HAP-1 (cell line): Measurements from ENCODE around the gene OR52A1.
A peak's percentile ranks its signal among the peaks of the same experiment; 100 is the strongest.
"Not testable (repeated sequence)": the region's sequence is repeated elsewhere in the genome, so short reads cannot be mapped to it uniquely, and the experiment has no call there.

ENCODE experiments used
- DNase-seq, 2 experiments: peaks; one replicate each; pipeline ENCODE4 v3.0.0-alpha.2; 2016 to 2020; ENCODE audit warnings: low spot score in 2 of 2
- H3K27me3 ChIP-seq: fragments of 250-450 bp; sonication (Bioruptor Pico); 2 replicates; pipeline ENCODE4 v1.5.1; 2020; ENCODE audit warnings: low read depth, mild to moderate bottlenecking, moderate library complexity
- H3K36me3 ChIP-seq: fragments of 250-450 bp; sonication (Bioruptor Pico); replicated peaks from 2 replicates; pipeline ENCODE4 v1.5.1; 2020; ENCODE audit warnings: mild to moderate bottlenecking
- H3K4me1 ChIP-seq: fragments of 250-450 bp; sonication (Bioruptor Pico); 2 replicates; pipeline ENCODE4 v1.5.1; 2020; ENCODE audit warnings: mild to moderate bottlenecking
- H3K4me3 ChIP-seq: fragments of 250-450 bp; sonication (Bioruptor Pico); 2 replicates; pipeline ENCODE4 v1.5.1; 2020; ENCODE audit warnings: mild to moderate bottlenecking, moderate library complexity
- H3K9me3 ChIP-seq: fragments of 250-450 bp; sonication (Bioruptor Pico); 2 replicates; pipeline ENCODE4 v1.5.1; 2020; ENCODE audit warnings: mild to moderate bottlenecking, moderate library complexity
- in situ Hi-C: fragments of 300-500 bp; cut with MboI; formaldehyde crosslinking; loops from 3 replicates; pipeline ENCODE4 v1.14.3; 2020; ENCODE audit warnings: low sequenced_read_pairs, inconsistent platforms, mixed read lengths

OR52A1 gene

DNA sequence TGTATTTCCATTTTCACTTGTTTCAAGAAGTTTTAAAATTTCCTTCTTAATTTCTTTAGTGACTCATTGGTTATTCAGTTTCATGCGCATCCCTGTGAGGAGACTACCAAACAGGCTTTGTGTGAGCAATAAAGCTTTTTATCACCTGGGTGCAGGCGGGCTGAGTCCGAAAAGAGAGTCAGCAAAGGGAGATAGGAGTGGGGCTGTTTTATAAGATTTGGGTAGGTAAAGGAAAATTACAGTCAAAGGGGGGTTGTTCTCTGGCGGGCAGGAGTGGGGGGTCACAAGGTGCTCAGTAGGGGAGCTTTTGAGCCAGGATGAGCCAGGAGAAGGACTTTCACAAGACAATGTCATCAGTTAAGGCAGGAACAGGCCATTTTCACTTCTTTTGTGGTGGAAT is 5.7 kb upstream of the OR52A1 start:
- H3K4me3 ChIP-seq, in situ Hi-C loops, H3K9me3 ChIP-seq, H3K27me3 ChIP-seq, DNase-seq, H3K36me3 ChIP-seq, H3K4me1 ChIP-seq: not testable (repeated sequence)

DNA sequence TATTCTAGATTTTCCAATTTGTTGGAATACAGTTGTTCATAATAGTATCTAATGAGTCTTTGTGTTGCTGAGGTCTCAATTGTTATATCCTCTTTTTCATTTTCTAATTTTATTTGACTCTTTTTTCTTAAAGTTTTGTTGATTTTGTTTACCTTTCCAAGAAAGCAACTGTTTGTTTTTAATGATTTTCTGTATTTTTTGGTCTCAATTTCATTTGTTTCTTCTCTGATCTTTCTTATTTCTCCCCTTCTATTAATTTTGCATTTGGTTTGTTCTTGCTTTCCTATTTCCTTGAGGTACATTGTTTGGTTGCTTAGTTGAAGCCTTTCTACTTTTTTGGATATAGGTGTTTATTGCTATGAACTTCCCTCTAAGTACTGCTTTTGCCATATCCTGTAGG is 5.2 kb upstream of the OR52A1 start:
- in situ Hi-C loops: no loop called here
- H3K4me1 ChIP-seq: no peaks in the 10 kb centered on the region
- H3K36me3 ChIP-seq: no peaks in the 10 kb centered on the region
- no peak for DNase-seq
- H3K27me3 ChIP-seq: no peaks in the 10 kb centered on the region
- H3K4me3 ChIP-seq: no peak overlapping the region
- no peaks in the 10 kb centered on the region for H3K9me3 ChIP-seq

DNA sequence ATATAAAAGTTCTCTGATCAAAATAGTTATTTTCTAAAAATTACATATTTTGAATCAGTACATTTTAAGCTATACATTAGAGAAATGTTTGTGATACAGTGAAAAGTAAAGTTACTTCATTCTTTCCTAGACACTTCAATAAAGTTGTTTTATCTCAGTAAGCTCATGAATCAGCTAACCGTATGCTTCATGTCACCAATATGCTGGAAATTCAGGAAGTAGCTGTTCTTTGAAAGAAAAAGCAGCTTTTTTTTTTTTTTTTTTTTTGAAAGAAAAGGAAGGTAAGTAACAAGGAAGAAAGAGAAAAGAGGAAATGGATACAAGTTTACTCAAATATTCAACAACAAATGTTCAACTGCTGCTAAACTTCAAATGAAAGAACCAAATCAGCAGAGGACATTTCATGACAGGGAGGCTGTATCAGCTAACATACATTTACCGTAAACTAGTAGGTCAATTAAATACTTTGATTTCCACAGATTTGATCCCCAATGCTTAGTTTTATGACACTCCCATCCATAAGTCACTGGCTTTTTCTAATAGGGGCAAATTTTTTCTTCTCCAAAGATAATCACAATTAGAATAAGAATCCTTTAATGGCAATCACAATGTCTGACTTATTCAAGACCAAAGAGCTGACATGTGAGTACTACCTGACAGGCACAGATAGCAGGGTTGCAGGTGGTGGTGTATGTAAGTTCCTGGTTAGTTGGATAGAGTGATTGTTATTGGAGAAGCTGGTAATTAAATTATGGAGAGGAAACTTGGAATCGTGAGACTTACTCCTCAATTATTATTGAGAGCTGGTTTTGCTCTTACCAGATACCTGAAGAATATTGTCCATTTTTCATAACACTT is 754 bp downstream of the OR52A1 start:
- no peak for DNase-seq
- Histone ChIP-seq H3K27me3 (no peaks in the 10 kb centered on the region), H3K36me3 (no peaks in the 10 kb centered on the region), H3K9me3 (no peaks in the 10 kb centered on the region), H3K4me1 (no peaks in the 10 kb centered on the region), H3K4me3 (no peak overlapping the region)
- in situ Hi-C loops: no loop called here

DNA sequence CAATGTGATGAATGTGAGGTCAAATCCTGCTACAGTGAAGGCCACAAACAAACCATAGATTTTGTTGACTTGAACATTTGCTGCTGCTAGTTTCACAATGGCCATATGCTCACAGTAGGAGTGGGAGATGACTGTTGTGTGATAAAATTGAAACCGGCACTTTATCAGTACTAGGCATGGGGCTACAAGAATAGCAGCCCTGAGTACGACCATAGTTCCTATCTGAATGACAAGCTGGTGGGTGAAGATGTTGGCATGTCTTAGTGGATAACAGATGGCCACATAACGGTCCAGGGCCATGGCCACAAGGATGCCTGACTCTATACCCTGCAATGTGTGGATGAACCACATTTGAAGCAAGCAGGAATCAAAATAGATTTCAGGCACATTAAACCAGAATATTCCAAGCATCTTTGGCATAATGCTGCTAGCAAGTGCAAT is 2.8 kb downstream of the OR52A1 start:
- no peak for DNase-seq
- in situ Hi-C loops: no loop called here
- H3K9me3 ChIP-seq: no peaks in the 10 kb centered on the region
- no peaks in the 10 kb centered on the region for H3K36me3 ChIP-seq
- H3K27me3 ChIP-seq: no peaks in the 10 kb centered on the region
- no peak overlapping the region for H3K4me3 ChIP-seq
- no peaks in the 10 kb centered on the region for H3K4me1 ChIP-seq

DNA sequence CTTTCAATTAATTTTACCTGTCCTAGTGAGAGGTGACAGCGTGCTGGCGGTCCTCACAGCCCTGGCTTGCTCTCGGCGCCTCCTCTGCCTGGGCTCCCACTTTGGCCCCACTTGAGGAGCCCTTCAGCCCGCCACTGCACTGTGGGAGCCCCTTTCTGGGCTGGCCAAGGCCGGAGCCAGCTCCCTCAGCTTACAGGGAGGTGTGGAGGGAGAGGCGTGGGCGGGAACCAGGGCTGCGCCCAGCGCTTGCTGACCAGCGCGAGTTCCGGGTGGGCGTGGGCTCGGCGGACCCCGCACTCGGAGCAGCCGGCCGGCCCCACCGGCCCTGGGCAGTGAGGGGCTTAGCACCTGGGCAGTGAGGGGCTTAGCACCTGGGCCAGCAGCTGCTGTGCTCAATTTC is 10.4 kb downstream of the OR52A1 start:
- in situ Hi-C loops, H3K4me1 ChIP-seq, DNase-seq, H3K4me3 ChIP-seq, H3K27me3 ChIP-seq, H3K36me3 ChIP-seq, H3K9me3 ChIP-seq: not testable (repeated sequence)

DNA sequence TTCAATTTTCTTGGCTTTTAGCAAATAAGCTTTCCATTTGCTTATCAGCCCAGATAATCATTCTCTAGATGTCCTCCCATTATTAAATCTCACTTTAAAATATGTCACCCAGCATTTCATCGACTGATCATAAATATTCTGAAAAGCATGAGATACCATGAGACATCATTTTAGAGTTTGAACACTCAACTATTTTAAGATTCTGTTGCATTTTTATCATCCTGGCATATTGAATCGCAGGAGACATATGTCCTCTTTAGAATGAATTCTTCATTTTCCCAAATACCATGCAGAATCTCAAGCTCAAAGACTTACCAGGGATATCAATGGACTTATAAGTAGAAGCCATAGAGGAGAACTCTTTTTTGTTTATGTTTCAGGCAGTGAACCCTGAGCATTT is 16.6 kb downstream of the OR52A1 start, which contains the start of gene OR52A5:
OR52A5 (minus strand) TSS at position 361 of the 400 bp plus-strand sequence. CDS start 5,714 bp downstream, outside the sequence.
- no peaks in the 10 kb centered on the region for H3K9me3 ChIP-seq
- H3K36me3 ChIP-seq: no peaks in the 10 kb centered on the region
- no peaks in the 10 kb centered on the region for H3K27me3 ChIP-seq
- H3K4me1 ChIP-seq: no peaks in the 10 kb centered on the region
- H3K4me3 ChIP-seq: no peak within 1 kb of the TSS
- no peak for DNase-seq
- in situ Hi-C loops: no loop called here

DNA sequence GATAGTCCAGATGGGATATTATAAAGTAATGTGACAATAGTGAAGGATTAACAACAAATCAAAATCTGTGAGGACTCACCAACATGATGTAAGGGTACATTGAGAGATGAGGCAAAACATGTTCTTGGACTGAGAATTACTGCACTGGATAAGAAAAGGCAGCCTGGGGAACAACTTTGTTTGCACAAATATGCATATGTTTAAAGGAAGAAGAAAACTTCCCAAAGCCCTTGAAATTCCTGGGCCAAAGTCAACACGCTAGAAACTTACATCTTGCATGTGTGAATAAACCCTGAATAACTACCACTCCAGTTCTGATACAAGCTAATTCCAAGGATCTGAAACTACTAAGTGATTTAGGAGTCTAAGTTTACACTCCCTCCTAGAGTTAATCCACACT is 17.5 kb downstream of the OR52A1 start:
- Histone ChIP-seq H3K4me1 (no peaks in the 10 kb centered on the region), H3K36me3 (no peaks in the 10 kb centered on the region), H3K27me3 (no peaks in the 10 kb centered on the region), H3K9me3 (no peaks in the 10 kb centered on the region), H3K4me3 (no peak overlapping the region)
- in situ Hi-C loops: no loop called here
- no peak for DNase-seq

DNA sequence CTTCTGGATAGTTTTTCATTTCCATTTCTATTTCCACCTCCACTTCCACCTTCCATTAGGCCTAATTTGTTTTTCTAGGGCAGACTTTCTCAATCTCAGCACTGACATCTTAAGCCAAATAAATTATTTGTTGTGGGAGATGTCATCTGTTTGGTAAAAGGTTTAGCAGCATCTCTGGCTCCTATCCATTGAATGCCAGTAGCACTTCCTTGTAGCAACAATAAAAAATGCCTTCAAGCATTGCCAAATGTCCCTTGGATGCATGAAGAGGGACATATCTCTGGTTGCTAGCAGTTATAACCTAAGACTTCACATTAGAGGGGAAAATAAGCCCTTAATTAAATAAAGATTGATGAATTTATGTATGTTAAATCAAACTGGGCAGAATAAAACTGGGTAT is 18.3 kb downstream of the OR52A1 start:
- Histone ChIP-seq H3K36me3 (no peaks in the 10 kb centered on the region), H3K27me3 (no peaks in the 10 kb centered on the region), H3K4me3 (no peak overlapping the region), H3K4me1 (no peaks in the 10 kb centered on the region), H3K9me3 (no peaks in the 10 kb centered on the region)
- no peak for DNase-seq
- in situ Hi-C loops: no loop called here

DNA sequence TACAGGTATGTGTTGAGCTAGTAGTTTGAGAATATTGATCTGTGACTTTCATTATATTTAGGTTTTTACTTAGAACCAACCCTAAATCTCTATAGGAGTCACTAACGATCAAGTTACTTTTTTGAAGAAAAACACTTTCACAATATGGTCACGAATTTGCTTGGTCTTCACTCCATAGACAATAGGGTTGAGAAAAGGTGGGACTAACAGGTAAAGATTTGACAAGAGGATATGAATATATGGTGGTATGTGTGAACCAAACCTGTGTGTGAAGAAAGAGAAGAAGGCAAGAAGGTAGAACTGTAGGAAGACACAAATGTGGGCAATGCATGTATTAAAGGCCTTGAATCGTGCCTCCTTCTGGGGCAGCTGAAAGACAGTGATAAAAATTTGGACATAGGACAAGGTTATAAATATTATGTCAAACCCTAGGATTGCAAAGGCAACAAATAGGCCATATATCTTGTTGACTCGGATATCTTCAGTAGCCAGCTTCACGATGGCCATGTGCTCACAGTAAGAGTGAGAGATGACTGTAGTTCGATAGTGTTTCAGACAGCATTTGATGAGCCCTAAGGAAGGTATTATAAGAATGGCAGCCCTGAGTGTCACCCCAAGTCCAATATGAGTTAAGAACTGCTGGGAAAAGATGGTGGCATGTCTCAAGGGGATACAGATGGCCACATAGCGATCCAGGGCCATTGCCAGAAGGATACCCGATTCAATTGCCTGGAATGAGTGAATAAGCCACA is 22.8 kb downstream of the OR52A1 start:
- Histone ChIP-seq H3K27me3 (no peaks in the 10 kb centered on the region), H3K4me3 (no peak overlapping the region), H3K4me1 (no peaks in the 10 kb centered on the region), H3K36me3 (no peaks in the 10 kb centered on the region), H3K9me3 (no peaks in the 10 kb centered on the region)
- in situ Hi-C loops: no loop called here
- DNase-seq: no peak

DNA sequence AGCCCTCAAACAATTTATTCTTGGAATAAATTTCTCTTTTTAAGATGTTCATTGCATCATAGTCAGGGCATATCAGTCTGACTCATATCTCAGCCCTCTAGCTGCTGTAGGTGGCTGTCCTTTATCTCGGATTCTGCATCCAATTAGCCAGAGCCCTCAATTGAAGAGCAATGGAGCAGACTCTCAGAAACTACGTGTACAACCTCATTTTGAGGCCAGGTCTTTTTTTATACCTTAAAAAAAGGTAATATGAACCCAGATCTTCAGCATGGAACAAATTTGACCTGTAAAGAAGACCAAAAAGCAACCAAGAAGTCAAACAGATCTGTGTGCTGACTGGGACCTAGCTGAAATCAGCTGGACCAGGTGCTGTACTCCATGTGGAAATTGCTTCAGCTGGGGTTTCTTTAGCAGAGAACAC is 25.1 kb downstream of the OR52A1 start:
- in situ Hi-C loops: loop anchor here (10.0 kb wide), 1 partner anchor 255 kb away; the partner anchor contains the start of gene OR51M1
- Histone ChIP-seq H3K27me3 (no peaks in the 10 kb centered on the region), H3K4me1 (no peaks in the 10 kb centered on the region), H3K4me3 (no peak overlapping the region), H3K36me3 (no peaks in the 10 kb centered on the region), H3K9me3 (no peaks in the 10 kb centered on the region)
- DNase-seq: no peak

DNA sequence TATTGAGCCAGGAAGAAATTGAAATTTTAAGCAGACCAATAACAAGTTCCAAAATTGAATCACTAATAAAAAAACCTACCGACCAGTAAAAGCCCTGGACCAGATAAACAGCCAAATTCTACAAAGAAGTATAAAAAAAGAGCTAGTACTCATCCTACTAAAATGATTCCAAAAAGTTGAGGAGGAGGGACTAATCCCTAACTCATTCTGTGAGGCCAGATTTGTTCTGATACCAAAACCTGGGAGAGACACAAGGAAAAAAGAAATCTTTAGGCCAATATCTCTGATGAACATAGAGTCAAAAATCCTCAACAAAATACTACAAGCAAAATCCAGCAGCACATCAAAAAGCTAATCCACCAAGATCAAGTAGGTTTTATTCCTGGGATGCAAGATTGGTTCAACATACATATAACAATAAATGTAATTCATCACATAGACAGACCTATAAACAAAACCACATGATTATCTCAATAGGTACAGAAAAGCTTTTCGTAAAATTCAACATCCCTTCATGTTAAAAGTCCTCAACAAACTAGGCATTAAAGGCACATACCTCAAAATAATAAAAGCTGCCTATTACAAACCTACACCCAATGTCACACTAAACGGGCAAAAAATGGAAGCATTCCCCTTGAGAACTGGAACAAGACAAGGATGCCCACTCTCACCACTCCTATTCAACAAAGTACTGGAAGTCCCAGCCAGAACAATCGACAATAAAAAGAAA is 29.5 kb downstream of the OR52A1 start:
- in situ Hi-C loops: loop anchor here (10.0 to 25.0 kb wide), 2 partner anchors 260 to 687 kb away; partner anchors contain the start of genes OR51M1 and OR52N2
- H3K9me3 ChIP-seq: no peaks in the 10 kb centered on the region
- 0 out of 2 replicates have a peak, but pooled peaks cover 2% of the 10 kb centered on the region for H3K27me3 ChIP-seq
- H3K36me3 ChIP-seq: no peaks in the 10 kb centered on the region
- DNase-seq: no peak
- H3K4me3 ChIP-seq: no peak overlapping the region
- H3K4me1 ChIP-seq: no peaks in the 10 kb centered on the region

DNA sequence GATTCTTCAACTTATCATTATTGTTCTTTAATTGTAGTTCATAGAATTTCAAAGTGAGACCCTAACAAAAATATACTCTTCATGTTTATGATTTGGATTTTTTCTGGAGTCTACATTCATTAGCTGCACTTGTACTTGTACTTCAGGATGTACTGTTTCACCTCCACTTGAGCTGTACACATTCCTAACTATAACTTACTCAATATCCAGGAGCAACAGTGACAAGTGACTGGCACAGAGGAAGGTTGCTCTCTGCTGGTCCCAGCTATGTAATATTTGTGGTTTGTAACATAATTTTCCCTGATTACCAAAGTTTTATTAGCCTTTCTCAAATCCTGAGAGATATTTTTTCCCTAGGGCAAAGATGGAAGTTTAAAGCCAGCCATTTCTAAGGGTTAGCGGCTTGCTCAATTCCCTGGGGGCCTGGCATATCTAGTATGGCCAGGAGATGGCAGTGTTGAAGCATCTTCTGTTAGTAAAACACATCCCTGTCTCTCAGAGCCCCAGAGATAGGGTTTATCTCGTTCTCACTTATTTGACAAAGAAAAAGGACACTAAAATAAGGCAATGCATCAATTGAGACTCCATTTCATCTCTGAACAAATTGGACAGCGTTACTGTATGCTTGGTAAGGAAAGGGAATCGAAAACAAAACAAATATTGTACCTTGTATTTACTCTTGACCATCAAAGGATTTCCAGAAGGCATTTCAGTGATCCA is 30.6 kb downstream of the OR52A1 start:
- in situ Hi-C loops: loop anchor here (10.0 to 25.0 kb wide), 2 partner anchors 261 to 688 kb away; partner anchors contain the start of genes OR51M1 and OR52N2
- no peaks in the 10 kb centered on the region for H3K36me3 ChIP-seq
- 0 out of 2 replicates have a peak, but pooled peaks cover 2% of the 10 kb centered on the region for H3K27me3 ChIP-seq
- H3K4me3 ChIP-seq: no peak overlapping the region
- H3K9me3 ChIP-seq: no peaks in the 10 kb centered on the region
- no peaks in the 10 kb centered on the region for H3K4me1 ChIP-seq
- peak; percentile 63 to 77 for DNase-seq

DNA sequence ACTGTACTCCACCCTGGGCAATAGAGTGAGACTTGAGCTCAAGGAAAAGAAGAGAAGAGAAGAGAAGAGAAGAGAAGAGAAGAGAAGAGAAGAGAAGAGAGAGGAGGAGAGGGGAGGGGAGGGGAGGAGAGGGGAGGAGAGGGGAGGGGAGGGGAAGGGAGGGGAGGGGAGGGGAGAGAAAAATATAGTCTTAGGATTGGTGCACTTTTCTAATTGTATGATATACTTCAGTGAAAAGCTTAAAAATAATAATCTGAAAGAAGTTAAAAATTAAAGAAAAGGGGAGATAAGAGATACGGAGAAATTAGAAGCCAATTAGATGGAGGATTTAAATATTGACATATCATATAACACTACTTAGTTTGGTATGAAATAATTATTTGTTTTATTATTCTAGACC is 35.7 kb downstream of the OR52A1 start:
- no peaks in the 10 kb centered on the region for H3K9me3 ChIP-seq
- no peaks in the 10 kb centered on the region for H3K36me3 ChIP-seq
- in situ Hi-C loops: loop anchor here (25.0 kb wide), 1 partner anchor 693 kb away; the partner anchor contains the start of gene OR52N2
- no peak overlapping the region for H3K4me3 ChIP-seq
- H3K4me1 ChIP-seq: no peaks in the 10 kb centered on the region
- H3K27me3 ChIP-seq: 0 out of 2 replicates have a peak, but pooled peaks cover 2% of the 10 kb centered on the region
- DNase-seq: no peak
